AG09319 (cell line): ENCODE measurements around the gene ZFYVE21.

Experiments used
- DNase-seq: peaks from one replicate; pipeline ENCODE4 v3.0.0-alpha.2; 2010; ENCODE audit warnings: low read depth; ENCODE audit errors: extremely low read depth
- CTCF ChIP-seq: IDR thresholded peaks from 2 replicates; pipeline ENCODE4 v1.5.1; 2011; ENCODE audit warnings: low read depth, mild to moderate bottlenecking, inconsistent platforms, low read length, moderate library complexity

The ZFYVE21 gene

GRCh38 chr14:103712633-103713247 is 2.9 kb upstream of the ZFYVE21 start:
- no peak for DNase-seq
- no peak for TF ChIP-seq CTCF

- no peak for DNase-seq
- no peak for TF ChIP-seq CTCF
Measured at GRCh38 chr14:103713304-103714062, 2.1 kb upstream of the ZFYVE21 start.

- no peak for TF ChIP-seq CTCF
Measured at GRCh38 chr14:103714063-103714724, 1.4 kb upstream of the ZFYVE21 start.

GRCh38 chr14:103716091-103716801 is 636 bp downstream of the ZFYVE21 start:
- no peak for DNase-seq

More at GRCh38 chr14:103714063-103714724, 1.4 kb upstream of the ZFYVE21 start:
- DNase-seq = no peak

GRCh38 chr14:103716899-103717411 is 1.3 kb downstream of the ZFYVE21 start:
- DNase-seq = no peak
- no peak for TF ChIP-seq CTCF

More at GRCh38 chr14:103716091-103716801, 636 bp downstream of the ZFYVE21 start:
- no peak for TF ChIP-seq CTCF

GRCh38 chr14:103718572-103718971 is 3.0 kb downstream of the ZFYVE21 start:
- DNase-seq = no peak
- no peak for TF ChIP-seq CTCF
